Glutamatergic neuron (in vitro differentiated cells): ENCODE measurements around the gene AP3D1. TPM values are rescaled to one million over a fixed set of nuclear protein-coding genes. Genes with fewer than 3 reads are reported as not detected.
A peak's percentile ranks its signal among the peaks of the same experiment; 100 is the strongest.

ENCODE experiments used
- DNase-seq: peaks from one replicate; pipeline ENCODE4 v3.0.0; 2022
- H3K27ac Mint-ChIP-seq: one replicate; pipeline ENCODE4 v1.8.0; 2020; ENCODE audit warnings: mild to moderate bottlenecking, mixed read lengths, inconsistent platforms; ENCODE audit not compliant: unreplicated experiment
- H3K27me3 Mint-ChIP-seq: one replicate; pipeline ENCODE4 v1.8.0; 2020; ENCODE audit warnings: mild to moderate bottlenecking, moderate library complexity, mixed read lengths, inconsistent platforms; ENCODE audit not compliant: unreplicated experiment
- H3K36me3 Mint-ChIP-seq: one replicate; pipeline ENCODE4 v1.8.0; 2020; ENCODE audit warnings: mild to moderate bottlenecking, mixed read lengths, inconsistent platforms; ENCODE audit not compliant: unreplicated experiment
- H3K4me1 Mint-ChIP-seq: one replicate; pipeline ENCODE4 v1.8.0; 2020; ENCODE audit warnings: mild to moderate bottlenecking, low read depth, mixed read lengths, inconsistent platforms; ENCODE audit not compliant: unreplicated experiment
- H3K4me3 Mint-ChIP-seq: one replicate; pipeline ENCODE4 v1.8.0; 2020; ENCODE audit warnings: mild to moderate bottlenecking, mixed read lengths, inconsistent platforms; ENCODE audit not compliant: unreplicated experiment
- H3K9me3 Mint-ChIP-seq: one replicate; pipeline ENCODE4 v1.8.0; 2020; ENCODE audit warnings: mild to moderate bottlenecking, moderate library complexity, mixed read lengths, inconsistent platforms; ENCODE audit not compliant: unreplicated experiment
- CTCF ChIP-seq: fragments of 200-600 bp; sonication (generic); IDR thresholded peaks from one replicate; pipeline ENCODE4 v1.5.0; 2021; ENCODE audit not compliant: partially characterized antibody, unreplicated experiment
- total RNA-seq: library from RNA; stranded (reverse); fragmentation: NEBNext Ultra II Directional; extraction: Animal tissue kit (Norgen Biotek cat#: 25700); gene quantifications from one replicate; pipeline ENCODE4 v1.2.1, GENCODE V29; 2021; ENCODE audit not compliant: unreplicated experiment

AP3D1 gene
- total RNA-seq, 1 donor from 2014 or later = 133 TPM

- Mint-ChIP-seq H3K9me3 (peaks cover 8% of the 10 kb centered on the region), H3K4me1 (peaks cover 3% of the 10 kb centered on the region), H3K27ac (no peak overlapping the region)
Measured at GRCh38 chr19:2160379-2160778, 9.0 kb upstream of the AP3D1 start.

GRCh38 chr19:2157452-2157851 is 6.1 kb upstream of the AP3D1 start:
- H3K4me3 Mint-ChIP-seq = no peak overlapping the region
- DNase-seq = no peak
- H3K27ac Mint-ChIP-seq = no peak overlapping the region
- H3K27me3 Mint-ChIP-seq = peaks cover 3% of the 10 kb centered on the region
- no peak for TF ChIP-seq CTCF
- H3K4me1 Mint-ChIP-seq = no peaks in the 10 kb centered on the region
- no peaks in the 10 kb centered on the region for H3K36me3 Mint-ChIP-seq
- H3K9me3 Mint-ChIP-seq = peaks cover 4% of the 10 kb centered on the region

More at GRCh38 chr19:2160379-2160778, 9.0 kb upstream of the AP3D1 start:
- no peaks in the 10 kb centered on the region for H3K27me3 Mint-ChIP-seq
- DNase-seq = no peak
- no peaks in the 10 kb centered on the region for H3K36me3 Mint-ChIP-seq
- TF ChIP-seq CTCF = no peak
- no peak overlapping the region for H3K4me3 Mint-ChIP-seq

- H3K4me3 Mint-ChIP-seq = no peak overlapping the region
Measured at GRCh38 chr19:2154587-2155075, 3.3 kb upstream of the AP3D1 start.

GRCh38 chr19:2150794-2151338 is 500 bp downstream of the AP3D1 start:
- H3K36me3 Mint-ChIP-seq = no peaks in the 10 kb centered on the region
- H3K27ac Mint-ChIP-seq = no peak overlapping the region
- peaks cover 10% of the 10 kb centered on the region for H3K4me1 Mint-ChIP-seq
- TF ChIP-seq CTCF = no peak
- peaks cover 3% of the 10 kb centered on the region for H3K9me3 Mint-ChIP-seq
- peak overlapping the region; percentile 89 for H3K4me3 Mint-ChIP-seq
- H3K27me3 Mint-ChIP-seq = peaks cover 6% of the 10 kb centered on the region
- DNase-seq = peak; percentile 42

More at GRCh38 chr19:2154587-2155075, 3.3 kb upstream of the AP3D1 start:
- TF ChIP-seq CTCF = no peak
- Mint-ChIP-seq H3K9me3 (peaks cover 3% of the 10 kb centered on the region), H3K36me3 (no peaks in the 10 kb centered on the region), H3K27ac (peak overlapping the region; percentile 59), H3K4me1 (peaks cover 3% of the 10 kb centered on the region), H3K27me3 (peaks cover 6% of the 10 kb centered on the region)
- DNase-seq = no peak

GRCh38 chr19:2149980-2150793 is 1.2 kb downstream of the AP3D1 start:
- Mint-ChIP-seq H3K4me3 (peak overlapping the region; percentile 89), H3K27me3 (peaks cover 6% of the 10 kb centered on the region), H3K9me3 (peaks cover 5% of the 10 kb centered on the region), H3K4me1 (peaks cover 16% of the 10 kb centered on the region), H3K27ac (peak overlapping the region; percentile 84), H3K36me3 (no peaks in the 10 kb centered on the region)
- TF ChIP-seq CTCF = no peak
- DNase-seq = no peak
